PFSK-1 (cell line): ENCODE data around the gene GMDS.

ENCODE experiments used
- FOXP2 ChIP-seq: optimal IDR thresholded peaks from 2 replicates; pipeline ENCODE3; 2011; ENCODE audit warnings: borderline replicate concordance, control low read depth, inconsistent platforms; ENCODE audit not compliant: insufficient read depth; ENCODE audit errors: extremely low read length, extremely low read depth
- POLR2AphosphoS5 ChIP-seq: IDR thresholded peaks from 2 replicates; pipeline ENCODE4 v1.6.1; 2012; ENCODE audit warnings: low read depth, mild to moderate bottlenecking, control low read depth, low read length, moderate library complexity
- TAF1 ChIP-seq: IDR thresholded peaks from 2 replicates; pipeline ENCODE4 v1.6.1; 2012; ENCODE audit warnings: low read length, control low read depth, borderline replicate concordance; ENCODE audit not compliant: insufficient read depth
- TF ChIP-seq, protein P1 (sequence below), 2 experiments: IDR thresholded peaks; 2 replicates each; pipeline versions ENCODE4 v1.6.1 to v1.8.0; 2011 to 2012; ENCODE audit warnings: low read depth in 2 of 2, low read length in 2 of 2, control low read depth in 1 of 2, inconsistent platforms in 1 of 2, mild to moderate bottlenecking in 1 of 2, moderate library complexity in 1 of 2; ENCODE audit not compliant: insufficient read depth in 1 of 2

- no peak for TF ChIP-seq TAF1
- TF ChIP-seq POLR2AphosphoS5, result no peak
- TF ChIP-seq, protein P1, sequence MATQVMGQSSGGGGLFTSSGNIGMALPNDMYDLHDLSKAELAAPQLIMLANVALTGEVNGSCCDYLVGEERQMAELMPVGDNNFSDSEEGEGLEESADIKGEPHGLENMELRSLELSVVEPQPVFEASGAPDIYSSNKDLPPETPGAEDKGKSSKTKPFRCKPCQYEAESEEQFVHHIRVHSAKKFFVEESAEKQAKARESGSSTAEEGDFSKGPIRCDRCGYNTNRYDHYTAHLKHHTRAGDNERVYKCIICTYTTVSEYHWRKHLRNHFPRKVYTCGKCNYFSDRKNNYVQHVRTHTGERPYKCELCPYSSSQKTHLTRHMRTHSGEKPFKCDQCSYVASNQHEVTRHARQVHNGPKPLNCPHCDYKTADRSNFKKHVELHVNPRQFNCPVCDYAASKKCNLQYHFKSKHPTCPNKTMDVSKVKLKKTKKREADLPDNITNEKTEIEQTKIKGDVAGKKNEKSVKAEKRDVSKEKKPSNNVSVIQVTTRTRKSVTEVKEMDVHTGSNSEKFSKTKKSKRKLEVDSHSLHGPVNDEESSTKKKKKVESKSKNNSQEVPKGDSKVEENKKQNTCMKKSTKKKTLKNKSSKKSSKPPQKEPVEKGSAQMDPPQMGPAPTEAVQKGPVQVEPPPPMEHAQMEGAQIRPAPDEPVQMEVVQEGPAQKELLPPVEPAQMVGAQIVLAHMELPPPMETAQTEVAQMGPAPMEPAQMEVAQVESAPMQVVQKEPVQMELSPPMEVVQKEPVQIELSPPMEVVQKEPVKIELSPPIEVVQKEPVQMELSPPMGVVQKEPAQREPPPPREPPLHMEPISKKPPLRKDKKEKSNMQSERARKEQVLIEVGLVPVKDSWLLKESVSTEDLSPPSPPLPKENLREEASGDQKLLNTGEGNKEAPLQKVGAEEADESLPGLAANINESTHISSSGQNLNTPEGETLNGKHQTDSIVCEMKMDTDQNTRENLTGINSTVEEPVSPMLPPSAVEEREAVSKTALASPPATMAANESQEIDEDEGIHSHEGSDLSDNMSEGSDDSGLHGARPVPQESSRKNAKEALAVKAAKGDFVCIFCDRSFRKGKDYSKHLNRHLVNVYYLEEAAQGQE (IDR thresholded peaks at IDR 0.05; ENCODE audit: insufficient read depth in 1 of 2, low read depth in 2 of 2, low read length in 2 of 2), result no peak
- TF ChIP-seq FOXP2, result no peak
Observed at GRCh38 chr6:2029130-2029794, 216.1 kb downstream of the GMDS start.
